HFFc6 (cell line): ENCODE measurements around the gene FGFR3. TPM values are rescaled to one million over a fixed set of nuclear protein-coding genes. Genes with fewer than 3 reads are reported as not detected.

Experiments used
- DNase-seq: peaks from one replicate; pipeline ENCODE4 v3.0.0-alpha.2; 2018
- H3K27ac Mint-ChIP-seq: 2 replicates; pipeline ENCODE4 v1.8.0; 2020; ENCODE audit warnings: mild to moderate bottlenecking, mixed read lengths
- H3K27me3 Mint-ChIP-seq: 2 replicates; pipeline ENCODE4 v1.8.0; 2021; ENCODE audit warnings: mild to moderate bottlenecking, moderate library complexity, mixed read lengths; ENCODE audit not compliant: insufficient read depth
- H3K36me3 Mint-ChIP-seq: 2 replicates; pipeline ENCODE4 v1.8.0; 2021; ENCODE audit warnings: low read depth, mixed read lengths
- H3K4me1 Mint-ChIP-seq: 2 replicates; pipeline ENCODE4 v1.8.0; 2020; ENCODE audit warnings: low read depth, mixed read lengths
- H3K4me3 Mint-ChIP-seq: 2 replicates; pipeline ENCODE4 v1.8.0; 2020; ENCODE audit warnings: mild to moderate bottlenecking, moderate library complexity, mixed read lengths
- H3K9me3 Mint-ChIP-seq: 2 replicates; pipeline ENCODE4 v1.8.0; 2020; ENCODE audit warnings: mild to moderate bottlenecking, mixed read lengths
- total RNA-seq, 6 experiments: library from RNA; stranded (reverse); fragmentation: NEBNext Ultra II Directional; extraction: Animal tissue kit (Norgen Biotek cat#: 25700); gene quantifications; 2 replicates in 1 of 6; 3 replicates in 5 of 6; pipeline ENCODE4 v1.2.3, GENCODE V29; 2021
- TF ChIP-seq, protein P1 (sequence below): fragments of 200-600 bp; sonication (generic); IDR thresholded peaks from 2 replicates; pipeline ENCODE4 v1.5.0; 2021; ENCODE audit warnings: antibody characterized with exemption, mild to moderate bottlenecking

FGFR3 gene
- total RNA-seq, 6 experiments from 2014 or later: 0.59 to 1.6 (median 0.75) TPM

DNA sequence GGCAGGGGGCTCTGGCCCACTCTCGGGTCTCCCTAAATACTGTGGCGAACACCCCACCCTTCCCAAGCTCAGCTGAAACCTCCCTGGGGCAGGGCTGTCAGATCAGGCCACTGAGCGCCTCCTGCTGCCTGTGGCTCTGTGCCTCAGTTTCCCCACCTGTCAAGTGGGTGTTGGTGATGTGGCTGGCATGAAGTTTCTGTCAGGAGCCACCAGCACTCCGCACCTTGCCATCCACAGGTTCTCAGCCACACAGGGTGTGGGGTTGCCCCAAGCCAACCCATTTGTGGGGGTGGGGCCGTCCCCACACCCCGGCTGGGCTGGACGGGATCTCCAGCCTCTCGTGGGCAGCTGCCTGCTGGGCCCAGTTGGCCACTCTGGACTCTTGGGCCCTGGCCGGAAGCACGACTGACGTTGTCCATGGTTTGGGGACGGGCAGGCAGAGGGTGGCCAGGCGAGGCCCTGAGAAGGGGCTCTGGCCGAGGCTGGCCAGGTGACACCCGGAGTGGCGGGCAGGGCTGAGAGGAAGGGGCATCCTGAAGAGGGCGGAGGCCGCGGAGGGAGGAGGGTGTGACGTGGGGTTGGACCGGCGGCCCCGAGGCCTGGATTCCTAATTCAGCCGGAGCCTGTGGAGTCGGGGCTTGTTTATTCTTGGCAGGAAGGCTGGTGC lies 5.5 kb upstream of the FGFR3 start:
- DNase-seq: no peak
- TF ChIP-seq, protein P1, sequence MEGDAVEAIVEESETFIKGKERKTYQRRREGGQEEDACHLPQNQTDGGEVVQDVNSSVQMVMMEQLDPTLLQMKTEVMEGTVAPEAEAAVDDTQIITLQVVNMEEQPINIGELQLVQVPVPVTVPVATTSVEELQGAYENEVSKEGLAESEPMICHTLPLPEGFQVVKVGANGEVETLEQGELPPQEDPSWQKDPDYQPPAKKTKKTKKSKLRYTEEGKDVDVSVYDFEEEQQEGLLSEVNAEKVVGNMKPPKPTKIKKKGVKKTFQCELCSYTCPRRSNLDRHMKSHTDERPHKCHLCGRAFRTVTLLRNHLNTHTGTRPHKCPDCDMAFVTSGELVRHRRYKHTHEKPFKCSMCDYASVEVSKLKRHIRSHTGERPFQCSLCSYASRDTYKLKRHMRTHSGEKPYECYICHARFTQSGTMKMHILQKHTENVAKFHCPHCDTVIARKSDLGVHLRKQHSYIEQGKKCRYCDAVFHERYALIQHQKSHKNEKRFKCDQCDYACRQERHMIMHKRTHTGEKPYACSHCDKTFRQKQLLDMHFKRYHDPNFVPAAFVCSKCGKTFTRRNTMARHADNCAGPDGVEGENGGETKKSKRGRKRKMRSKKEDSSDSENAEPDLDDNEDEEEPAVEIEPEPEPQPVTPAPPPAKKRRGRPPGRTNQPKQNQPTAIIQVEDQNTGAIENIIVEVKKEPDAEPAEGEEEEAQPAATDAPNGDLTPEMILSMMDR: no peak
- Mint-ChIP-seq H3K4me3 (no peak overlapping the region), H3K9me3 (no peaks in the 10 kb centered on the region), H3K36me3 (no peaks in the 10 kb centered on the region), H3K4me1 (no peaks in the 10 kb centered on the region), H3K27me3 (peaks cover 11% of the 10 kb centered on the region), H3K27ac (no peak overlapping the region)

DNA sequence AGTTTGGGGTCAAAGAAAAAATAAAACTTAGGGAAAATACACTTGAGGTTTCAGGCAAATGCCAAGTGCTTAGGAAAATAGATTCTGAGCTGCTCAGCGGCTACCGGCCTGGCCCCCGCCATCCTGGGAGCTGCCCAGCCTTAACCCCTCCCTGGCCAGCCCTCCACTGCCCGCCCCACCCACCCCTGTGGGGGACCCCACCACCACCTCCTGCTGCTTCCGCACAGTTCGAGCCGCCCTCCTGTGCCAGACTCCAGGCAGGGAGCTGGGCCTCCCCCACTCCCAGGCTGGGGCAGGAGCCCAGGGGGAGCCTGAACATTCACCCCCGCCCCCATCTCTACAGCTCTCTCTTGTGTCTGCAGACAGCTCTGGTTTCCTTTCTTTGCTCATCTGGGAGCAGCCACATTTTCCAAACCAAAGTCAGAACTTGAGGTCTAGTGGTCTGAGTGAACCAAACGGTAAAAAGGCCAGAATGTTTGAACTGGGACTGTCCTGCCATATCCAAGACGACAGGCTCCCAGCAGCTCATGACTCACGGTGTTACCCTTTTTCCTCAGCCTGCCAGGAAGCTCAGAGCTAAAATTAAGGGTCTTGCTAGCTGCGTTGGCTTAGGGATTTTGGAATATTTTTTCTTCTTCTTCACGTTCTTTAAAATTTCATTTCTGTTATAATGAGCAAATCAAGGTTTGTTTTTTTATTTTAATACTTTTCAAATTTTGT lies 4.7 kb upstream of the FGFR3 start:
- DNase-seq: no peak
- H3K9me3 Mint-ChIP-seq: no peaks in the 10 kb centered on the region
- H3K36me3 Mint-ChIP-seq: no peaks in the 10 kb centered on the region
- TF ChIP-seq, protein P1: no peak
- H3K27me3 Mint-ChIP-seq: peaks cover 11% of the 10 kb centered on the region
- no peaks in the 10 kb centered on the region for H3K4me1 Mint-ChIP-seq
- H3K4me3 Mint-ChIP-seq: no peak overlapping the region
- H3K27ac Mint-ChIP-seq: no peak overlapping the region

DNA sequence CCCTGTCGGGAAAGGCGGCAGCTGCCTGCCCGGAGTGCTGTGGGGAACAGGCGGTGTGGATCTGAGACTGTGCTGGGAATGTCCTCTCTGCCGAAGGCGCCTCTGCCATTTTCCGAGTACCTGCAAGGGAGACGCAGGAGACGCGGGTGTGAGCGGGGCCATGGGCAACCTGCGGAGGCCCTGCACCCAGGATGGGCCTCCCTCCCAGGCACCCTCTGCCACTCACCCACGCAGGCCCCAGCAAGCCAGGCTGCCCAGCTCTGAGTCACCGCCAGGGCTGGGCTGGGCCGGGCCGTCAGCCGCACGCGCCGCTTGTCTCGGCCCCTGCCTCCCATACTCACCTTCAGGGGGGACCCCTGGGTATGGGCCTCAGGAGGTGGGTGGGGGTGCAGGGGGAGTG lies 3.5 kb upstream of the FGFR3 start:
- H3K9me3 Mint-ChIP-seq: no peaks in the 10 kb centered on the region
- DNase-seq: no peak
- TF ChIP-seq, protein P1: no peak
- no peak overlapping the region for H3K4me3 Mint-ChIP-seq
- H3K27me3 Mint-ChIP-seq: peaks cover 11% of the 10 kb centered on the region
- H3K4me1 Mint-ChIP-seq: no peaks in the 10 kb centered on the region
- H3K27ac Mint-ChIP-seq: no peak overlapping the region
- H3K36me3 Mint-ChIP-seq: no peaks in the 10 kb centered on the region

DNA sequence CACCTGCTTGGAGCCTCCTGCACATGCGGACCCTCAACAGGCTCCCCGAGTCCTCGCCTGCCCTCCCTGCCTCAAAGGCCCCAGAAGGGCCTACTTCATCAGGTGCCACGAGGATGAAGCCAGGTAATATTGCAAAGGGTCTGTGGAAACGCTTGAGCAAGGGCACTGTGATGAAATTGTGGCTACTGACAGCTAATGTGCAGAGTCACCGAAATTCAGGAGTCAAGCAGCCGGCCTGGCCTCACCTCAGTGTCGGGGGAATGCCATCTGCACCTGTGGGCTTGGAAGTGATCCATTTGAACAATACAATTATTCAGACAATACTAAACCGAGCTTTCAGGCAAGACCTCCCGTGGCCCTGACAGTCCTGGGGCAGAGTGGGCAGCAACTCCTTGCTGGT lies 3.1 kb upstream of the FGFR3 start:
- TF ChIP-seq, protein P1: no peak
- Mint-ChIP-seq H3K4me1 (no peaks in the 10 kb centered on the region), H3K36me3 (no peaks in the 10 kb centered on the region), H3K9me3 (no peaks in the 10 kb centered on the region), H3K27me3 (peaks cover 11% of the 10 kb centered on the region), H3K27ac (no peak overlapping the region), H3K4me3 (no peak overlapping the region)
- DNase-seq: no peak

DNA sequence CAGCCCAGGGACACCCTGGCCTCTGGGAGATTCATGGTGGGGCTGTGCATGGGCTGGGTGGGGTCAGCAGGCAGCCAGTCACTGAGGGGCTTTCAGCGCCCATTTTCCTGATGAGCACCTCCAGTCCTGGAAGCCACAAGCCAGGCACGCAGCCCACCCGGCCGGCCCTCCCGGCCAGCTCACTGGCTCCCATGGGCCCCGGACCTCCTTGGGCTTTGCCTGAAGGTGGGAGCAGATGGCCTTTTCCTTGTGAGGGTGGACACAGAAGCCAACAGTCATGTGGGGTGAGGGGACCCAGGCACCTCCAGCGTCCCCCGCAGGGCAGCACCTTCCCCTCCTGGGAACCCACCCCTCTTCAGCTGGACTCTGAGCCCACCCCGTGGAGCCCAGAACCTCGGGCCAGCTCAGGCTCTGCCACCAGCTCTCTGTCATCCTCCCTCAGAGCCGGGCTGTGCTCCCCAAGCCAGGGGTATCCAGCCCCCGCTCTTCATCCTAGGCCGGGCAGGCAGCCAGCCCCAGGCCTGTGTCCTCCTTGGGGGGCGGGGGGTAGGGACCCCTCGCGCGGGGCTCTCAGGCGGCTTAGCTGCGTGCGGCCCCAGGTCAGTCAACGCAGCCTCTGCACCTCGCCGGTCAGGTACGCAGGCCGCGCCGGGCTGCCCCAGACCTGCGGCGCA lies 798 bp upstream of the FGFR3 start:
- Mint-ChIP-seq H3K4me1 (no peaks in the 10 kb centered on the region), H3K27ac (no peak overlapping the region), H3K27me3 (peaks cover 16% of the 10 kb centered on the region), H3K4me3 (no peak overlapping the region), H3K9me3 (no peaks in the 10 kb centered on the region), H3K36me3 (no peaks in the 10 kb centered on the region)
- TF ChIP-seq, protein P1: no peak
- DNase-seq: no peak
